Right lobe of liver (tissue), 6 donors: Measurements from ENCODE around the gene AQP3. TPM values are rescaled to one million over a fixed set of nuclear protein-coding genes. Genes with fewer than 3 reads are reported as not detected.

Experiments
- ATAC-seq, 4 donors: fragments of 200-7000 bp; cut with Tn5 transposase; one replicate each; pipeline ENCODE4 v1.9.1; 2020; ENCODE audit warnings: mild to moderate bottlenecking in 4 of 4, moderate library complexity in 4 of 4
- DNase-seq, 3 donors: peaks; one replicate each; pipeline ENCODE4 v3.0.0-alpha.2; 2020
- H3K27ac ChIP-seq, 3 donors: fragments of 200-600 bp; one replicate each; pipeline ENCODE4 v1.8.0; 2022
- H3K27me3 ChIP-seq, 2 donors: fragments of 200-600 bp; one replicate each; pipeline ENCODE4 v1.8.0; 2022
- H3K36me3 ChIP-seq, 4 donors: fragments of 200-600 bp; sonication (generic) in 1 of 4; one replicate each; pipeline versions ENCODE4 v1.5.1 to v1.8.0; 2017 to 2022; ENCODE audit warnings: control low read depth in 1 of 4
- H3K4me1 ChIP-seq, 4 donors: fragments of 200-600 bp; sonication (generic) in 1 of 4; one replicate each; pipeline versions ENCODE4 v1.5.1 to v1.8.0; 2017 to 2022; ENCODE audit warnings: control low read depth in 1 of 4
- H3K4me3 ChIP-seq, 3 donors: fragments of 200-600 bp; one replicate each; pipeline ENCODE4 v1.8.0; 2022
- H3K9me3 ChIP-seq, 4 donors: fragments of 200-600 bp; sonication (generic) in 1 of 4; one replicate each; pipeline versions ENCODE4 v1.5.1 to v1.8.0; 2017 to 2022; ENCODE audit warnings: control low read depth in 1 of 4
- POLR2A ChIP-seq: fragments of 450-650 bp; IDR thresholded peaks from one replicate; pipeline ENCODE4 v1.6.1; 2017; ENCODE audit warnings: antibody characterized with exemption, mild to moderate bottlenecking
- WGBS: methylation state at CpG from one replicate; pipeline ENCODE4 v1.1.6; 2018; ENCODE audit warnings: low coverage, low lambda C conversion rate; ENCODE audit not compliant: insufficient coverage; ENCODE audit errors: missing lambda C conversion rate; 5-methylcytosine and 5-hydroxymethylcytosine counted together
- intact Hi-C, 2 donors: fragments of 100-400 bp; cut with DNase I; formaldehyde crosslinking; loops; one replicate each; pipeline versions ENCODE4 v1.11.2 to v1.14.1; 2022
- total RNA-seq, 6 experiments: library from RNA; depleted of rRNA in 2 of 6; stranded (reverse); fragments of >200 nt in 2 of 6; fragmentation: NEBNext Ultra II Directional in 3 of 6; extraction: Animal tissue kit (Norgen Biotek cat#: 25700) in 3 of 6; gene quantifications; one replicate each; pipeline versions ENCODE4 v1.1.0 to v1.2.4, GENCODE V29; 2016 to 2023
- TF ChIP-seq, protein P1 (sequence below), 4 donors: fragments of 200-600 bp in 3 of 4; fragments of 450-650 bp in 1 of 4; IDR thresholded peaks; one replicate each; pipeline versions ENCODE4 v1.5.1 to v1.8.0; 2016 to 2022; ENCODE audit warnings: antibody characterized with exemption in 4 of 4, mild to moderate bottlenecking in 2 of 4
- donor health status: DM: no; HTN: yes; CAD: no.
- donor health status: DM: no; HTN: no; CAD: no.
- donor health status: DM: no; HTN: no; CAD: no.
- donor health status: DM: no; HTN: yes; CAD: no.
- donor health status: DM: no; HTN: yes; CAD: no.

AQP3 gene
- total RNA-seq, 6 experiments from 2014 or later = 49.7 to 158 (median 109) TPM

DNA sequence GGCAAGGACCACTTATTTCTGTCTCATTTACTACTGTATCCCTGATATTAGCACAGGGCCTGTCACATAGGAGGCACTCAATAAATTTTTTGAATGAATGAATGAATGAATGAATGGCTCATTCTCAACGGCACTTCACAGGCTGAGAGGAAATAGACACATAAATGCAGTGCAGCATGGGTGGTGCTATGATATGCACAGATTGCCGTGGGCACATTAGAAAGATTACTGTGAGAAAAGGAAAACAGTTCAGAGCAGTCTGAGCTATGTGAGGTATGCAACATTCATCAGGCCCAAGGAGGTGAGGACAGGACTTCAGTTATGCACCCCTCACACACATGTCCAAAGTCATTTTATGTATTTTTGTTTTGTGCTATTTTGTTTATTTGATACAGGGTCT is 32.7 kb upstream of the AQP3 start:
- Histone ChIP-seq H3K9me3 (no peaks in the 10 kb centered on the region), H3K36me3 (no peaks in the 10 kb centered on the region), H3K4me3 (no peak overlapping the region), H3K4me1 (no peaks in the 10 kb centered on the region), H3K27ac (no peak overlapping the region), H3K27me3 (no peaks in the 10 kb centered on the region)
- no peak for TF ChIP-seq POLR2A
- TF ChIP-seq, protein P1, sequence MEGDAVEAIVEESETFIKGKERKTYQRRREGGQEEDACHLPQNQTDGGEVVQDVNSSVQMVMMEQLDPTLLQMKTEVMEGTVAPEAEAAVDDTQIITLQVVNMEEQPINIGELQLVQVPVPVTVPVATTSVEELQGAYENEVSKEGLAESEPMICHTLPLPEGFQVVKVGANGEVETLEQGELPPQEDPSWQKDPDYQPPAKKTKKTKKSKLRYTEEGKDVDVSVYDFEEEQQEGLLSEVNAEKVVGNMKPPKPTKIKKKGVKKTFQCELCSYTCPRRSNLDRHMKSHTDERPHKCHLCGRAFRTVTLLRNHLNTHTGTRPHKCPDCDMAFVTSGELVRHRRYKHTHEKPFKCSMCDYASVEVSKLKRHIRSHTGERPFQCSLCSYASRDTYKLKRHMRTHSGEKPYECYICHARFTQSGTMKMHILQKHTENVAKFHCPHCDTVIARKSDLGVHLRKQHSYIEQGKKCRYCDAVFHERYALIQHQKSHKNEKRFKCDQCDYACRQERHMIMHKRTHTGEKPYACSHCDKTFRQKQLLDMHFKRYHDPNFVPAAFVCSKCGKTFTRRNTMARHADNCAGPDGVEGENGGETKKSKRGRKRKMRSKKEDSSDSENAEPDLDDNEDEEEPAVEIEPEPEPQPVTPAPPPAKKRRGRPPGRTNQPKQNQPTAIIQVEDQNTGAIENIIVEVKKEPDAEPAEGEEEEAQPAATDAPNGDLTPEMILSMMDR (IDR thresholded peaks at IDR 0.05) = no peak
- intact Hi-C loops = no loop called here
- ATAC-seq (no peak), DNase-seq (no peak)
- 56% methylated on average over 2 of the region's 2 CpGs for WGBS

DNA sequence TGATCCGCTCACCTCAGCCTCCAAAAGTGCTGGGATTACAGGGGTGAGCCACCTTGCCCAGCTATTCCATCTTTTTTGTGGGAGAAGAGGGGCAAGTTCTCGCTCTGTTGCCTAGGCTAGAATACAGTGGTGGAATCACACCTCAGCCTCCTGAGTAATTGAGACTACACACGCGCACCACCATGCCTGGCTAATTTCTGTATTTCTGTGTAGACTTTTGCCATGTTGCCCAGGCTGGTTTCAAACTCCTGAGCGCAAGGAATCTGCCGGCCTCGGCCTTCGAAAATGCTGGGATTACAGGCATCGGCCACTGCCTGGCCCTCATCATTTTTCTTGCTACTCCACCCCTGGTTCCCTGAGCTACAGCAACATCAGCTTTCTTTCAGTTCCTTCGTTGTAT is 29.1 kb upstream of the AQP3 start:
- ATAC-seq (no peak), DNase-seq (no peak)
- Histone ChIP-seq H3K27me3 (no peaks in the 10 kb centered on the region), H3K27ac (no peak overlapping the region), H3K4me3 (no peak overlapping the region), H3K9me3 (no peaks in the 10 kb centered on the region), H3K4me1 (peaks cover 0 to 14% (median 6%) of the 10 kb centered on the region in 4 donors), H3K36me3 (peaks cover 0 to 7% (median 0%) of the 10 kb centered on the region in 4 donors)
- 95% methylated on average over 9 of the region's 10 CpGs for WGBS
- intact Hi-C loops = no loop called here
- TF ChIP-seq, protein P1 (IDR thresholded peaks at IDR 0.05) = no peak
- TF ChIP-seq POLR2A = no peak

DNA sequence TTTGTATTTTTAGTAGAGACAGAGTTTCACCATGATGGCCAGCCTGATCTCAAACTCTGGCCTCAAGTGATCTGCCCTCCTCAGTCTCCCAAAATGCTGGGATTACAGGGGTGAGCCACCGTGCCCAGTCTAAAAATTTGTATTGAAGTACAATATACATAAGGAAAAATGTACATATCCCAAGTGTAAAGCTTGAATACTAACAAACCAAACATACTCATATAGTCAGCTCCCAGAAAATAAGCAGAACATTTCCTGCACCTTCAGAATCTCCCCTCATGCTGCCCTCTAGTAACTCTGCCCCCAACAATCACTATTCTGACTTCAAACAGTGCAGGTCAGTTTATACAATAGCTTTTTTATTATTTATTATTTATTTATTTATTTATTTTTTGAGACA is 28.0 kb upstream of the AQP3 start:
- Histone ChIP-seq H3K4me3 (no peak overlapping the region), H3K27me3 (no peaks in the 10 kb centered on the region), H3K36me3 (peaks cover 0 to 15% (median 1%) of the 10 kb centered on the region in 4 donors), H3K9me3 (no peaks in the 10 kb centered on the region), H3K27ac (no peak overlapping the region), H3K4me1 (peaks cover 0 to 14% (median 6%) of the 10 kb centered on the region in 4 donors)
- no peak for TF ChIP-seq POLR2A
- TF ChIP-seq, protein P1 (IDR thresholded peaks at IDR 0.05) = no peak
- ATAC-seq = no peak
- WGBS = 100% methylated on average over 1 of the region's 1 CpG
- intact Hi-C loops = no loop called here
- no peak for DNase-seq

DNA sequence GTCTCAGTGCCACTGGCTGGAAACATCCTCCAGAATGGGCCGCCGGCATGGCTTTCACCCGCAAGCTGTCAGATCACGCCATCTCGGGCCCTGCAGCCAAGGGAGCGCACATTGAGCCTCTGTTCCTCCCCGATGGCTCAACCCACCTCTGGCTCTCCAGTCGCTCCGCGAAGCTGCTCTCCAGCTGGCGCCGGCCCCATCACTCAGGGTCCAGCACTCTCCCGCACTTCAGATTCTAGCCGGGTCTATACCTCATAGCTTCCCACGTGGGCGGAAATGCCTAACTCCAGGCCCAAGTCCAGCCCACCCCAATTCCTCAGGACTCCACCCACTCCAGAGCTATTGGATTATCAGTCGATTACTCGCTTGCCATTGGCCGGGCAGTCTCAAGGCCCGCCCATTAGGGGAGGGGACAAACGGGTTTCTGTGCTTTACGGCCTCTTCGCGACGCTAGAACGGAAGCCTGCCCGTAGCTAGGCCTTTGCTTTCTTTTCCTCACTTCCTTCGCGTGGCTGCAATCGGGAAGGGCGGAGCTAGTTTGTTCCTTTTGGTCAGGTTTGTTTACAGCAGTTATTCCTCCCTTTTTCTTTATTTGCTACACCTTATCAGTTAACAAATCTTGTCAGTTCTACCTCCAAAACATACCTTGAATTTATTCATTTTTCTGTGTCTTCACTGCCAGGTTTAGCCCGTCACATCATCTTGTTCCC is 26.4 kb upstream of the AQP3 start, which contains the start of gene NOL6:
Gene NOL6, minus strand, starts transcription at position 282 of the 710 bp plus-strand sequence. Its CDS starts 82 bp downstream, at position 200.
- ATAC-seq (peak; percentile 99), DNase-seq (peak; percentile 94 to 98 (median 97))
- no peaks in the 10 kb centered on the region for H3K9me3 ChIP-seq
- intact Hi-C loops = no loop called here
- 0% methylated on average over 16 of the region's 32 CpGs for WGBS
- peak within 1 kb of the TSS; percentile 80 to 95 (median 93) for H3K4me3 ChIP-seq
- peak within 1 kb of the TSS; percentile 49 to 61 (median 57) for H3K27ac ChIP-seq
- peaks cover 0 to 14% (median 6%) of the 10 kb centered on the region in 4 donors for H3K4me1 ChIP-seq
- H3K27me3 ChIP-seq = no peaks in the 10 kb centered on the region
- H3K36me3 ChIP-seq = peaks cover 0 to 29% (median 5%) of the 10 kb centered on the region in 4 donors
- TF ChIP-seq POLR2A = peak; percentile 58
- TF ChIP-seq, protein P1 (IDR thresholded peaks at IDR 0.05) = no peak
